Stimulated activated CD4-positive, alpha-beta T cell treated with anti-CD3 and anti-CD28 coated beads, Interleukin-12 subunit alpha, Interleukin-12 subunit beta, amount 100 ng/mL, for 48 hours (primary cell): ENCODE results near the gene NUTF2.

Experiments used
- DNase-seq, 3 donors: peaks; one replicate each; pipeline ENCODE4 v3.0.0-alpha.2; 2020; ENCODE audit warnings: low read depth in 2 of 3, low spot score in 1 of 3

The NUTF2 gene

DNA sequence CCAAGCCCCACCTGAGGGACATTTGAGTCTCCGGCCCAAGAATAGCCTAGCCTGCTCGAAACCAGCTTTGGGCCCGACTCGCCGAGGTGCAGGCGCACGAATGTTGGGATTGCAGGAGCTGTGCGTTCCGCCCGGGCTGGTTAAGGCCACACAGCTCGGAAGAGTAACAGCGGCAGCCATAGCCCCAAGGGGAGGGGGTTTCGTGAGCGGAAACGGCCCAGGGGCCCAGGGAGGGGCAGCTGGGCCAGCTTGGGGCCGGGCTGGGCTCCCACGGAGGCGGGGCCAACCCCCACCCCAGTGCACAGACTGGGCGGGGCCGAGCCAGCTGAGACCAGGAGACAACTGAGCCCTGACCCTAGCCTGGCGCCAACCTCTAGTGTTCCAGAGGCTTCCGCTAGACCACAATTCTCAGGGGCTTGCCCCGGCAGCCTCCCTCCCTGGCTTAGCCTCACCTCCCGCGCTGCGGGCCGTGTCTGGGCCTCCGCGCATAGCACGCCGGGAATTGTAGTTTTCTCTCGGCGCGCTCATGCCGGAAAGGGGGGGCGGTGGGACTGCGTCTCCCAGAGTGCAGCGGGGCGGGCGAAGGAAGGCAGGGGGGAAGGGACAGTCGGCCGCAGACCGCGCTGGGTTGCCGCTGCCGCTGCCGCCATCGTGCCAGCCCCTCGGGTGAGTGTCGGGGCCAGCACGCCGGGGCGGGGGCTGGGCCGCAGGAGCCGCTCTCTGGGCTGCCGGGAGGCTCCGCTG lies at the start of gene NUTF2:
Gene NUTF2 (plus strand): TSS at position 614 of the 744 bp plus-strand sequence. CDS start 18,198 bp downstream, outside the sequence.
- DNase-seq: peak; percentile 92 to 96 (median 93)

DNA sequence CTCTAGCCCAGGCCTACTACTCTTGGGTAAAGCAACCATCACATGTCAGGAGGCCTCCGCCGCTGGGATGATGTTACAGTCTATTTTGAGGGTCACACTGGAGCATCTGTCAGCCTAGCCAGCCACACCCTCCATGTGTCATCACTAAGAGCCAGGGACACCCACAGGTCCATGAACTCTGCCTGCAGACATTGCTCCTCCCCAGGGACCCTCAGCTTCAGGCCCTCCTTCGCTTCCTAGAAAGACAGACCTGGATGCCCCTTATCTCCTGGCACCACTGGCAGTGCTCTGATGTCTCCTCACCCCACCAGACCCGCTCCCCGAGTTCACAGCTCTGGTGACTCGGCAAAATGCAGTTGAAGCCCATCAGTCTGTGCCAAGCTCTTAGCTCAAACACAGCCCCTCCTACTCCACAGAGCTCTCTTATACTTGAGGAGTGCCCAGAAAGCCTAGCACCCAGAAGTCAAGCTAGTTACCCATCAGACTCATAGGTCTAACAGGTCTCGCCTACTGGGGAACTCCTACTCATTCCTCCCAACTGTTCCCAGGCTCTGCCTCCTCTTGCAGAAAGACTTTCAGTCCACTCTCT lies 46.3 kb upstream of the NUTF2 start:
- DNase-seq: no peak

DNA sequence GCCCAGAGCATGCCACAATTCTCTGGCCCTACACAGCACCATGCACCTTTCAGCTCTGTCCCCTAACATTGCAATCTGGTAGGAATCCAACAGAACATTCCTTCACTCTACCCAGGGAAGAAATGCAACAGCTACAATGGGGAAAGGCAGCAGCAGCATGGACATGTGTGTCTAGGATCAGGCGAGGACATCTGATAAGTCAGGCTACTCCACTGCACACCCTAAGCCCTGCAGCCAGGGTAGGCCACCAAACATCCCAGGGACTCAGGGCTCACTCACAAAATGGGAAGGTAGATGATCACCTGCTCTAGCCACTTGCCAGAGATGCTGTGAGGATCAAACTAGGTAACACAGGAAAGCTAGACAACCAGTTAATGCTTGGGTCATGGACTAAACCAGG lies 45.5 kb upstream of the NUTF2 start:
- no peak for DNase-seq

DNA sequence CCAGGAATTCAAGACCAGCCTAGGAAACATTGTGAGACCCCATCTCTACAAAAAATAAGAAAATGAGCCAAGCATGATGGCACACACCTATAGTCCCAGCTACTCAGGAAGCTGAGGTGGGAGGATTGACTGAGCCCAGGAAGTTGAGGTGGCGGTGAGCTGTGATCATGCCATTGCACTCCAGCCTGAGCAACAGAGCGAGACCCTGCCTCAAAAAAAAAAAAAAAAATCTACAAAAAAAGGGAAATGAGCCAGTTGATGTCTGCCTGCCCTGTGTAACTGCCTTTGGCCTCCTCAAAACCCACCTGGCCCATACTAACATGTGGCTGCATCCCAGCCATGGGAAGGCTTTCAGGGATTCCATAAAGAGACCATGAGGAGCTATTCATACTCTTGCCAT lies 44.9 kb upstream of the NUTF2 start:
- no peak for DNase-seq

DNA sequence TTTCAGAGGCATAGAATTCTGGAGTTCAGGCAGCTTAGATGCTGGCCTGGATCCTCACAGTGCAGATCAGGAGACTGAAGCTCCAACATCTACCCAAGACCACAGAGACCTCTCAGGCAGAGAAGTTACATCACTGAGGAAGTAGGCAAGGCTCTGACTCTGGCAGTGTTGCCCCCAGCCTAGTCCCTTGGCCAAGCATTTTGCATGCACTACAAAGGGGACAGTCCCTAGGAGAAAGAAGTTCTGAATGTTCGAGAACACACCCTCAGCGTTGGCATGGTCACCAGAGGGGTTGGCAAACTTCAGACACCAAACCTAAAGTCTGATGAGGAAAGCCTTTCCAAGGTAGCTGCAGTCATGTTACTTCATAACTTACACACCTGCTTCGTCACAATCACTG lies 42.8 kb upstream of the NUTF2 start:
- DNase-seq: no peak

DNA sequence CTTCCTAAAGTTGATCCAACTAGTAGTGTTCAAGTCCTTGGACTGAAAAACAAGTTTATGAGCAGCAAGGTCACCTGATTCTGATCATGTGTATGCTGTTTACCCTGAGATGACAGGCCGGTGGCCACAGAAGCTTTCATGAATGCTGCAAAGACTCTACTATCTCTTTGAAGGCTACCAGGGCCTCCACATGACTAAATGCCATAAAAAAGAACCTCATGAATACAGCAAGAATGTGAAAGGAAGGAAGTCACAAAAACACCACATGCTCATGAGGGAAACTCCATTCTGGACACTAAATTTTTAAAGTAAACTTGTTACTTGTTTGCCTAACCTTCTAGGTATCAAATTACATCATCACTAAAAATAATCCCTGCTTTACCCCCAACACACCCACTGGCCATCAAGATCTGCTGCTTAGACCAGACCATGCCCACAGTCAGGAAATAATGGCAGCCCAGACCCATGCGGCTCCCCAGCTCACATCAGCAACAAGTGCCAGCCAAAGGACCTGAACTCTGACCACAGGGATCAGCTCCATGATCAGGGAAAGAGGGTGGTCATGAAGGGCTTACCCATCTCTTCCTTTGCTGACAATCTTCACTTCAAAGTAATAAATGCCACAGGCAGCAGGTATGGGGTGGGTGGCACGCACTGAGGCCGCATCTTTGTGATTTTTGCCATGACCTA lies 41.7 kb upstream of the NUTF2 start:
- no peak for DNase-seq

DNA sequence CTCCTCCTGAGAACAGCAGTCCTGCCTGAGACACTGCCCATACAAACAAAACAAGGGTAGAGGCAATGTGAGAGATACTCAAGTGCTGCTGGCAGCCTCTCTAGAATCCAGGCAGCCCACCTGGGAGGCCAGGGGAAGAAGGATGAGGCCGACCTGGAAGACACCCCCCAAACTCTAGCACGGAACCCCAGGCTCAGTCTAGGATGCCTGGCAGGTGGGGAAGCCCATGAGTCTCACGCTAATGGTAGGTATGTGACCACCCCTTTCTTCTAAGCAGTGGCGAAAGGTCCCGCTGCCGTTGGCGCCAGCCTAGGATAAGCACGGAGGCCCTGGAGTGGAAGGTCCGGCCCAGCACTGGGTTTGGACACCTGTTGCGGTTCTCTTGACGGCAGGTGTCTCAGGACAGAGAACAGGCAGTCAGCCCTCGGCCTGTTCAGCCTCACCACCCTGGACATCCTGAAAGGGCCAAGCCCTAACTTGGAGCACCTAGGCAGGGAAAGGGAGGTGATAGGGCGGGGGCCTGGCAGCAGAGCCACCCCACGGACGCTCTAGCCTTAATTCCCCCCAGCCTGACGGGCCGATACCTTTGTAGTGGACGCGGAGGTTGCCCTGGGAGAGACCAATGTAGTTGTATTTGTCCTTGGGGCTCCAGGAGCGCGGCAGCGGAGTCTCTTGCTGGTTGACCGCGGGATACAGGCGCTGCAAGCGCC lies 40.9 kb upstream of the NUTF2 start:
- no peak for DNase-seq

DNA sequence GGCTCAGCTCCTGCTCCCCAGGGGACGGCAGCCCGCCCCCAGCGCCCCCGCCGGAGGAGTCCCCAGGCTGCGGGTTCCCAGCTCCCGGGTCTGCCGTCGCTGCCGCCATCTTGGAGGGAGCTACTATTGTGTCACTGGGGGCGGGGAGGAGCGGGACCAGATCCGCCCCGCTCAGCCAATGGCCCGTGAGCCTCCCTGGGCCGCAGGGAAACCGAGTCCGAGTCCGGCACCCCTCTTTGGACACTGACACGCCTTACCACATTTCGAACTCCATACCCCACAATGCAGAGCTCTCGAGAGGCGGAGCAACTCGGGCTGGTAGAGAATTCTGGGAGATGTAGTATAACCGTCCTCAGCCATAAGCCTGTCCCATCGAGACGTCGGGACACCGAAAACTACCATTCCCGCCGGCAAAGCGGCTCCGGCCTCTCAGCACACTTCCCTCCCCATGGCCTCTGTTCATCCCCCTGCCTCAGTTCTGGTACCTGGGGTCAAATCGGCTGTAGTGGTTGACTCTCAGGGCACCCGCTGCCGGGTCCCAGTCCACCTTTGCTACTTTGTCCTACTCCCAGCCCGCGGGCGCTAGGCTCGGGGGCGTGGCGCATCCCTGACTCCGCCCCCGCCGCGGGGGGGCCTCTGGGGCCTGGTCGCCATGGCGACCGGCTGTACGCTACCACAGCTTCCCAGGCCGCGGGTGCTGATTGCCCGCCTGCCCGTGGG lies 40.1 kb upstream of the NUTF2 start, which contains the start of the genes RANBP10 and TSNAXIP1:
Gene RANBP10 (minus strand): TSS at position 133 of the 720 bp plus-strand sequence. CDS start 24 bp downstream, at position 109.
Gene TSNAXIP1 (plus strand): TSS at position 462 of the 720 bp plus-strand sequence. CDS start 261 bp downstream, outside the sequence.
- DNase-seq: peak; percentile 90 to 95 (median 94)

DNA sequence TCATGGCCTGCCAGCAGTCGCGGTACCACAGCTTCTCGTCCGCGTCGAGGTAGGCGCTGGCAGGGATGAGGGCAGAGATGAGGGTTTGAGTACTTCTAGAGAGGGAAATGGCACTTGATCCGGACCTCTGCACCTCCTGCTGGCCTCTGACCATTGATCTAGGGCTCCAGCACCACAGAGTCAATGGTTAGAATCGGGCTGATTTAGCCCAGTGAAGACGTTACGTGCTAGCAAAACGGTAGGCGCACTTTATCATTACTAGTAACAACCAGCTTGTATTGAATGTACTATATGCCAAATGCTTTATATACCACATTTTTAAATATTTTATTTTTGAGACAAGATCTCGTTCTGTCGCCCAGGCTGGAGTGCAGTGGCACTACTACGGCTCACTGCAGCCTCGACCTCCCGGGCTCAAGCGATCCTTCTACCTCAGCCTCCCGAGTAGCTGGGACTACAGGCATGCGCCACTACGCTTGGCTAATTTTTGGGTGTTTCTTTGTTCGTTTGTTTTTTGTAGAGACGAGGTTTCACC lies 39.5 kb upstream of the NUTF2 start:
- DNase-seq: no peak

DNA sequence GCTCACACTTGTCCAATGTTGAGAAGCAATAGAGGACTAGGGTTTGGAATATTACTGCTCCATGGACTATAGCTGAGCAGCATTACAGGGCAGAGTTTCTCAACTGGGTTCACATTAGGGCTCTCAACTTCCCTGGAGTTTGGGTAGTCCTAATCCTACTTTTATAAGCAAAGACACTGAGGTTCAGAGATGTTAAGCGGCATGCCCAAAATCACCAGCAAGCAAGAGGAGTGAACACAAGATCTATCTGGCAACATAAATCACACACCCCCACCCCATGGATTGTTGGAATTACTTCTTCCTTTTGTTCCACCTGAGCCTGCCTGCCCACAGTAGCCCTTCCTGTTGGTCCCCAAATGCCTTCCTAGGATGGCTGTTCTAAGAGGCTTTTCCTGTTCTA lies 34.8 kb upstream of the NUTF2 start:
- DNase-seq: no peak

DNA sequence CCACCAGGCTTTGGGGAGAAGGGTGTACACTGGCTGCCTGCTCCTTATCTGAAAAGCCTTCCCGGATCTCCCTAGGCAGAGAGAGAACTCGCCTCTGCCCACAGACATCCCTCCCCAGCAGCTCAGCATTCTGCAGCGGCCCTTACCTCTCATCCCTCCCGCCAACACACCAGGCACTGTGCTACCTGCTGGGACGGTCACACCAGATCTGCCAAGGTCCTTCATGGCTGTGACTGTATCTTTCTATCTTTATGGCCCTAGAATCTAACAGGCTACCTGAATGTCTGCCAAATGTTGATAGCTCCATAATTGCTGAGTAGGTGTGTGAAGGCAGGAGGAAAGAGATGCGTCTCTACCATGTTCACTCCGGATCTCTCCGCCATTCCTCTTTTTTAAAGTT lies 32.2 kb upstream of the NUTF2 start:
- DNase-seq: no peak

DNA sequence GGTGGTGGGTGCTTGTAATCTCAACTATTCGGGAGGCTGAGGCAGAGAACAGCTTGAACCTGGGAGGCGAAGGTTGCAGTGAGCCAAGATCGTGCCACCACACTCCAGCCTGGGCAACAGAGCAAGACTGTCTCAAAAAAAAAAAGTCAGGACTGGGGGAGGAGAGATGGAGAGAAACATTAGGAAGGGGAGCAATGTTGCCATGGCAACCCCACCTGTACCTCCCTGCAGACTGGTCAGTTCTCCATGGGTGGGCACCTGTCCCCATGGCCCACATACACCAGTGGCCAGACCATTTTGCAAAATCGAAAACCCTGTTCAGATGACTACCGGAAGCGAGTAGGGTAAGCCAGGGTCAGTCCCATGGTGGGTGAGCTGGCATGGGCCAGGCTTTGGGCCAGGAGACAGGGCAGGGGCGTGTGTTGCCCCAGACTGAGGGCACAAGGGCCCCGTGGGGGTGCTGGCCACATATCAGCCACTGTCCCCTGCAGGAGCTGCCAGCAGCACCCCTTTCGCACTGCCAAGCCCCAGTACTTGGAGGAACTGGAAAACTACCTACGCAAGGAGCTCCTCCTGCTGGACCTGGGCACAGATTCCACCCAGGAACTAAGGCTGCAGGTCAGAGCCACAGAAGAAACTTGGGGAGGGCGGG lies 26.0 kb upstream of the NUTF2 start:
- DNase-seq: no peak

DNA sequence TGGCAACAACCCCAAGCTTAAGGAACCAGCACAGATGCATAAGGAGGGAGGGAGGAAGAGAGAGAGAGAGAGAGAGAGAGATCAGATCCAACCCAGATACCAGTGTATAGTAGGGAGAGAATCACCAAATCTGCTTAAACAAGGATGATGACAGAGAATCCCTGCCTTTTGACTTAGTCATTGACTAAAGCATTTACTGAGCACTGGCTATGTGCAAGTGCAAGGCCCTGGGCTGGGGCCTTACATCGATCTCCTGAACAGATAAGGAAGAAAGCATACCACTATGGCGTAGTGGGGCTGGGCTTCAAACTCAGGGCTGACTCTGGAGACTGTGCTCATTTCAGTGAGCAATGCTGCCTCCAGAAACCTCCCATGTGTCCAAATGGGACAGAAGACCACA lies 24.2 kb upstream of the NUTF2 start:
- no peak for DNase-seq

DNA sequence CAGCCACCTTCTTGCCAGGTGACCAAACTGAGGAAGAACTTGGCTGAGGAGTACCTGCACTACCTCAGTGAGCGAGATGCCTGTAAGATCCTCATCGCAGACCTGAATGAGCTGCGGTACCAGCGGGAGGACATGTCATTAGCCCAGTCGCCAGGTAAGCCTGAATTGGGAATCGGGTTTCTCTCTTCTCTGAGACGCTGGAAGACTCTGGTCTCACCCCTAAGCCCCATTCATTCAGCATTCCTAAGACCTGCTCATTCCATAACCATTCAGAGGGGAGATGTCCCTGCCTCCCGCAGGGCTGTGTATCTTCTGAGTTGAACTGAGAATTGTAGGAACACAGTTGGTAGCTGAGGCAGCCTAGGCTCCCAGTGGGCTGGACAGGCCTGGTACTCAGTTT lies 21.6 kb upstream of the NUTF2 start:
- DNase-seq: no peak

DNA sequence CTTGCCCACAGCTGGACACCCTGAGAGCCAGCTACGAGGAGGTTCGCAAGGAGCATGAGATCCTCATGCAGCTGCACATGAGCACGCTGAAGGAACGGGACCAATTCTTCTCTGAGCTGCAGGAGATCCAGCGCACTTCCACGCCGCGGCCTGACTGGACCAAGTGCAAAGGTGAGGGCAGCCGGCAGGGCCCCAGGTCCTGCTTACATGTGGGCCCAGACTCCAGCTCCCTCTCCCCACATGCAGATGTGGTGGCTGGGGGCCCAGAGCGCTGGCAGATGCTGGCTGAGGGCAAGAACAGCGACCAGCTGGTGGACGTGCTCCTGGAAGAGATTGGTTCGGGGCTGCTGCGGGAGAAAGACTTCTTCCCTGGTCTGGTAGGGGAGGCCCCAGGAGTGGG lies 20.8 kb upstream of the NUTF2 start:
- no peak for DNase-seq

DNA sequence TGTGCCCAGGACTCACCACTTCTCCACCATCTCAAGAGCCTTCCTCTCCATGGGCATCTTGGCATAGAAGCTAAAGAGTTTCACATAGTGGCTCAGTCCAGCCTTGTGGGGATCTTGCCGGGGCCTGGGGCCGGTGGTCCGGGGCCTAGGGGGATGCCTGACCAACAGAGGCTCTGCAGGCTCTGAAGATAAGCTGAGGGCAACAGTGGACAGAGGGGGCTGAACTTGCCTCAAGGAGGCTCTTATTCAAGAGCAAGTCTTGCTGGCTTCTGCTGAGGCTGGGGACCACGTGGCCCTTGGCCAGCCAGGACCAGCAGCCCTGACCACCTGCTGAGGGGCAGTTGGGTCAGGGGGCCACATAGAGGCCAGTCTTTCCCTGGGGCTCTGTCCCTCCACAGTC lies 18.1 kb upstream of the NUTF2 start:
- no peak for DNase-seq

DNA sequence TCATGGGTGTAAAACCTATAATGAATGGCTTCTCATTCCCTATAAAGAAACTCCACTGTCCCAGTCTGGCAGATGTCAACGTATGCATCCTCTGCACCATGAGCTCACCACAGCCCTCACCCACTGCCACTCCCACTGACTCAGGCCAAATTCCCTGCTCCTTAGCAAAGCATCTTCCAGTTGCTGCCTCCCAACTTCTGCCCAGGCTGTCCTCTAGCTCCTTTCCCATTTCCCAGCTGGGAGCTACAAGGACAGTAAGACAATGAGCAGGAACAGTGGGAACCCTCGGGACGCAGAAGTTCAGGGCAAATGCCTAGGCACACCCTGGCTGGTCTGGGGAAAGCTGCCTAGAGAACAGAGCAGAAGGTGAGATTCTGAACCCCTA lies 13.7 kb upstream of the NUTF2 start:
- no peak for DNase-seq

DNA sequence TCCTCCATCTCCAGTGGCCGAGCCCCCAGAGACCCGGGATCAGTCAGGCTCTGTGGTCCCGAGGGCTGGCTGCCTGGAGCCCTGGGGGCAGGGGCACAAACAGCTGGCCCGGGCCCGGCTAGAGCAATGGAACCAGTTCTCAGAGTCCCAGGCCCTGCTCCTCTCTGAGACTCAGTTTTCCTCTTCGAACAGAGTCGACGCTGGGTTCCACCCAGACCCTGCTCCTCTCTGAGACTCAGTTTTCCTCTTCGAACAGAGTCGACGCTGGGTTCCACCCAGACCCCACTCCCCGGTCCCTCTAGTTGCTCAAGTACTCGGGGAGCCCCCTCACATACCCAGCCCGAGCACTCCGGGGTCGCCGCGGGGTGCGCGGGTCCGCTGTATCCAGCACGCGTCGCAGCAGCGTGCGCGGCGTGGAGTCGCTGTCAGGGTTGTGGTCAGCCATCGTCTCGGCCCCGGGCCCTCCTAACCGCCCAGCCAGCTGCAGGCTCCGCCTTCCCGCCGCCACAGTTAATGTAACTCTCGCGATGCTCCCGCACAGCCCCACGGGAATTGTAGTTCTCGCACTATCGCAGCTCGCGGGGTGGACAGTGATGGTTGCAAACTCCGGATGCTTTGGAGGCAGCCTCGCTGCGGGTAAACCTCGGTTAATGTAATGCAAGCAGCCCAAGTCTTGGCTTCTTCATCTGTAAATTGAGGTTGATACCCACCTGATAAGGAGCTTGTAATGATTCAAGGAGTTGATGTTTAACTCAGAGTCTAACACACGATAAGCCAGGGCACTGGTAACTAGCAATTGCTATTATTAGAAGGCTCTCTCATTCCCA lies 13.1 kb upstream of the NUTF2 start:
- DNase-seq: peak; percentile 88 to 95 (median 90)

DNA sequence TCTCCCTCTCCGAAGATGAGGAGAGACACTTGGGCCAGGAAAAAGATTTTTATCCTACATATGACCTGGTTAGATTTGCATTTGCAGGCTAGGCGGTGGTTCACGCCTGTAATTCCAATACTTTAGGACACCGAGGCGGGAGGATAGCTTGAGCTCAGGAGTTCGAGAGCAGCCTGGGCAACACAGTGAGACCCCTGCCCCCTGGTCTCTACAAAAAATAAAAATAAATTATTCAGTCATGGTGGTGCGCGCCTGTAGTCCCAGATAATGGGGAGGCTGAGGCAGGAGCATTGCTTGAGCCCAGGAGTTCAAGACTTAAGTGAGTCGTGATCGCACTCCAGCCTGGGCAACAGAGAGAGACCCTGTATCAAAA lies 12.5 kb upstream of the NUTF2 start:
- no peak for DNase-seq
